NCI-H2107 treated with DMSO at 0.1 percent for 48 hours (cell line): ENCODE data around the gene SATB2.

ENCODE experiments used
- DNase-seq: peaks from one replicate; lab custom pipeline; 2025; ENCODE audit not compliant: unreplicated experiment; lab: John Stamatoyannopoulos, UW

The SATB2 gene

DNA sequence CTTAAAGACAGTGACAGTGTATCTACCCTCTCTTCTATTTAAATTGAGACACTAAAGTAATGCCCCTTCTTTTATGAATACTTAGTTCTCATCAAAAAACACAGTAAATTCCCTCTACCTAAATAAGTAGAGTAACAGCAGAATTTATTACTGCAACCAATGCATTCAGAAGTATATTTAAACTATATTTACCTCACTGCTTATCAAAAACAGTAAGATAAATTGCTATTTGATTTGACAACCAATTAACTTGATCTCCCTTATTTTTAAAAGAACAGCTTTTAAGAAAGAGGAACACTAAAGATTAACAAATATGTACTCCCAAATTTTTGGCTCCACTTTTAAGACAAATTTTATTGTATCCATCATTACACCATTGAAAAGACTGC, 4.8 kb downstream of the SATB2 start:
- no peak for DNase-seq

DNA sequence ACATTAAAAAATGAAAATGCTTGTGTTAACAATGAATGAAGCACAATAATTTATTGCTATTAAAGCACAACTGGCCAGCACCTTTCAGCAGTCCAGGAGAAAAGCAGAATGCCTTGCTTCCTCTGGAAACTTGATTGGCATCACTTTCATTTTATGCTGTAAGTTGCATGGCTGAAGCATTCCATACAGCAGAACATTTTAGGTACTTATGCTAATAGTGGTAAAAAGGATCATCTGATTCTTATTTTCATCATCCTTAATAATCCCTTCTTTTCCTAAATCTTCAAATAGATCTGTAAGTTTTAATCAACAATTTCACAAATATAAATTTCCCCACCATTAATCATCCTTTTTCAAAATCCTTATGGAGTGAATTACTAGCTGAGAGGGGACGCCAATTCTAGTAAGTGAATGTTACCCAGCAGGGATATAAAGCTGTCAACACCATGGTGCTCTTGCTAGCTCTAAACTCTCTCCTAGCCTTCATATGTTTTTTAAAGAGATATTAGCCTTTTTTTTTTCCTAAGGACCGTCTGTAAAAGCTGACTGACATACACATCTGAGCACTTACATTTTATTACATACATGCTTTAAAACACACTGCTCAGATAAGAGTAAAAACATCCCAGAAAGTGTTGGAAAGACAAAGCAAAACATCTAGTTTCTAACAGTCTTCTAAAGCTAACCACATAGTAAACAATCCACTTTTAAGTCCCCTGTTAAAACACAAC, 5.3 kb downstream of the SATB2 start:
- DNase-seq = peak; percentile 62

DNA sequence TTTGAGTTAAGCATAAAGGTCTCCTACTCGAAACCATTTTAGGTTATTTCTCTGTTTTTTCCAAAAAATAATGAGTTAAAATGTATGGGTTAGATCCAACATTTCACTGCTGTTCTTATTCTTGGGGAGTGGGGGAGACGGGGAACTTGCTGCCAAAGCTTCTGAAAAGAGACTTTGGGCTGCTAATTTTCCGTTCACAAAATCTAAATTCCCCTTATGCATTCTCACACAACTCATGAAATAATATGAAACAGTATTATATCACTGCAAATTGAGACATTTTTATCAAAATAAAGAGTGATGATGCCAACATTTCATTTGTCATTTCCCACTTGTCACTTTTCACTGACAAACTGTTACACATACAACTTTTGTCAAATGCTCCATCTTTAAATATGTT, 7.8 kb downstream of the SATB2 start:
- DNase-seq = no peak

DNA sequence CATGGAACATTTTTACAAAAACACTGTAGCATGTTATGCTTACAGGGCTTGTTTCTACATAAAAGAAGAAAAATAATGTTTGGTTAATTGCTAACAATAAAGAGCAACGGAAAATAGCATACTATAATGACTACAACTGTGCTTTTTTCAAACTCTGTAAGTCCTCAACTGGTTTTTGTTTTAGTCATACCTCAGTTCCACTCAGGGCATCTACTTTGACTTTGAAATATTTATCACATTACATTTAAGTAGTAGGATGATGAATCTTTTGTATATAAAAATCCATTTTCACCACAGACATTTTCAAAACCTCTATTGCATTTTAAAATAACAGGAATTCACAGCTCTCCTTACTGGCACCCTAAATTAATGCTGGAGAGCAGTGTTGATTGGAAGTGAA, 8.3 kb downstream of the SATB2 start:
- DNase-seq = no peak

DNA sequence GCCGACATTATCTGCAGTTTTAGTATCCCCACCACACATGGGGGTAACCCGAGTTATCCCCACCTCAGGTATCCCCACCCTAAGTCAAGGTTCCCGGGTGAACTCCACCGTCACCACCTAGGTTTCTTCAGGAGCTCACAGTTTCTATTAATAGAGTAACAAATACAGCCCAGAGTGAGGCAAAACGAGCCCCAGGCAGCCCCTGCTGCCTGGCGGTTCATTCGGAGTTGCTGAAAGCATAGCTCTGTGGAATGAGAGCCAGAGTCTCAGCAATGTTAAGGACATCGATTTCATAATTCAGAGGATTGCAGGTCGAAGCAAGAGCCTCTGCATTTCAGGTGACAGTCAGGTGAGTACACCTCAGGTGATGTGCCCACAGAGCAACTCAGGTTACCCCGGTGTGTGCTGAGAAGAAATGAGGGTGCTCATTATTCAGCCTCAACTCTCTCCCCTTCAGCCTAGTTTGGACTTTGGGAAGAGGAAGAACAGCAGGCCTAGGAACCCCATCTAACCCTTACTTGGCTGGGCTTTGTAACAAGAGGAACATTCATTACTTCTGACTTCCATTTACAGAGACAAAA, 10.7 kb downstream of the SATB2 start:
- peak; percentile 39 for DNase-seq

DNA sequence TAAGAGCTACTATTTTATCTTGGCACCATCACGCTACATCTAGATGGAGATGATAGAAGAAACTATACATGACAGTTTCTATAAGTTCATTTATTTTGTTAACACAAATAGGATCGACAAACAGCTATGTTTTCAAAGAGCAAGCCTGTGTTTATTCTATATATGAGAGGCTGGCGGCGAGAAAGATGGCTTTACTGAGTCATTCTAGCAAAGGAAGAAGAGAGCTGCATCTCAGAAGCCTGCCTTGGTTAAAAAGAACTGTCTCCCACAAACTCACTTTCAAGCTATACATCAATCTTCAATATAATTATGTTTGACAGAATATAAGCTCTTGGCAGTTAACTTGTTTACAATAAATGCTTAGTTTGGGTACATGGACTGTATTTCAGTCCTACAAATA, 13.0 kb downstream of the SATB2 start:
- no peak for DNase-seq

DNA sequence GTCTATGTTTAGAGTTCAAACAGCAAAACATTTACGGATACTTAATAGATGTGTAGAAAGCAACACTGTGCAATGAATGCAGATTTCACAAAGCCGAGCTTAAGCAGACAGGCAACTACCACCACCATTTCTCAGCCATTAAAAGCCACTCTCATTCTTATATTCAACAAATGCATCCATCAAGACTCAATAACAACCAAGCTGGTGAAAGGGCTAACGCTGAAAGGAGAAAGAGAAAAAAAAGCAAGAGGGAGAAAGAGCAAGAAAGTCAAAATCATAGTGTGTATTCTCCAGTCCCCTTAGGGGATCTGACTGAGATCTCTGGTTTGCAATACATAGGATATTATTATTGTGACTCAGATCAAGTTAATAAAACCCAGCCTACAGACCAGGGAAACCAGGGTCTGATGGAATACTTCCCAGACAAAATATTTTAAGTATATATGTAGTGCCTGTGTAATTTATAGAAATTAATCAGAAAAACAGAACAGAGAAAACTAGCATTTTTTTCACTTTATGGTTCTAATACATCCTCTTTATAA, 14.1 kb downstream of the SATB2 start:
- DNase-seq = no peak

DNA sequence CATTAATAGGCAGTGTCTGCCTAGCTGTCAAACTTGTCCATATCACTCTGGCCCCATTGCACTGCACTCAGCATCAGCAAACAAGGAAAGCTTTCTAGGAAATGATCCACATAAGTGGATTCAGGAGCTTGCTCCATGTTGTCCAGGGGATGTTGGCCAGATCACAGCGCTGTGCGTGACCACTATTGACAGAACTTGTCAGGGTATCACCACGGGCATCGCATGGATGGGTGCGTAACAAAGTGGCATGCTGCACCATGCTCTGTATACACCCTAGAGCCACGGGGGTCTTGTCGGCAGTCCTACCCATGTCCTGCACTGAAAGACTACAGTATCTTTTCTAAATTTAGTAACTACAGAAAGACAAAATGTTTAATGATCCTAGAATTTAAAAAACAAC, 15.6 kb downstream of the SATB2 start:
- no peak for DNase-seq

DNA sequence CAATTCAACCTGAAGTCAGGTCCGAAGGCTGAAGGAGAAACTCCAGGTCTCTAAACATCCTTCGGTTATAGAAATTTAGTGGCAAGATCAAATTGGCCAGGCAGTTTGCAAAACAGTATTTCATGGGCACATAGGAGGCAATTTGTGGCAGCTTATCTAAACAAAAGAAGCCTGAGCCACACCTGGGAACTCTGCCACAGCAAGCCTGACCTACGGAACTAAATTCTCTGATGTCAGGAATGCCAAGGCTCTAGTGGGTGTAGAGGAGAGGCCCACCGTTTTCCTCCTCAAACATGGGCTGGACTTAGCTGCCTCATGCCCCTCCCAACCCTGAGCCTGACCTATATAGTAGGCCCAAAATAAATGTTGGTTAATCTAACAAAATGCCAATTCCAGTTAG, 16.0 kb downstream of the SATB2 start:
- no peak for DNase-seq

DNA sequence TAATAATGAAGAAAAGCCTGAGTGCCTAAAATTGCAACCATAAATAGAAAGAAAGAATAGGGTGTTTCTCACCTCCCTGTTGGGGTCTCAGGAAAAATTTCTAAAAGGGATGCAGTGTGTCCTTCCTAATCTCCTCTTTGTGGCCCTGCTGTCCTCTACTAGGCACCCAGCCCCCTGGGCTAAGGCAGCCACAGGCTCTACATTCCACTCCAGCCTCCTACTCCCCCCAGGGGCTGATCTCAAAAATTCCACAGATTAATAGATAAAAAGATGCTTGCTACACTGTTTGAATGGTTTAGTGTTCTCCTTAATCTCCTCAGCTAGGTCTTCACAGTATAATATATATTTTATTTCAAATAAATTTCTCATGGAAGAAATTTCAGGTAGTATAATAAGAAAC, 17.6 kb downstream of the SATB2 start:
- no peak for DNase-seq

DNA sequence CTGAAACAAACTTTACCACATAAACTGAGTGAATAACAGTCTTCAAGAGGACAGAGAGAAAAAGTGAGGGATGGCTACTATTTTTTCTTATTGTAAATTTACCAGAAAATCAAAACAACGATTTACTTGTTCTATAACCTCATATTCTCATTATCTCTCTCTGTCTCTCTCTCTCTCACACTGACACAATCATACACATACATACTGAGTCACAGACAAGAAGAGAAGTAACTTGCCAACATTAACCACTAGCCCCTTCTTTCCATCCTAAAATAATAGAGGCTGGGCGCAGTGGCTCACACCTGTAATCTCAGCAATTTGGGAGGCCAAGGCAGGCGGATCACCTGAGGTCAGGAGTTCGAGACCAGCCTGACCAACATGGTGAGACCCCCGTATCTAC, 18.2 kb downstream of the SATB2 start:
- DNase-seq = no peak

DNA sequence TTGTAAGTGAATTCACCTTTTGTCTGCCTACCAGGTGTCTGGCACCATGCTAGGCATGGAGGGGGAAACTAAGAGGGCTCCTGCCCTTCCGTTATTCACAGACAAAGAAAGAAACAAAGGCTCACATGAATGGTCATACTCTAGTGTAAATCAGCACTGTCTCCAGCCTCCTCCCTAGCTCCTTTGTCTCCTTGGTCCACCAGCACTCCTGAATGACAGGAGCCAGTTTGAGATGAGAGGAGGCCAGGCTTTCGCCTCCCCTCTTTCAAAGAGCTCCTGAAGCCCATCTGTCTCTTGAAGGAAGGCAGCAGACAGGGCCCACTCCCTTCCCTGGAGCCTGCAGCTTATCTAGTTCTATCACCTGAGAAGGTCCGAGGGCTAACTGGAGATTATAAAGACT, 18.7 kb downstream of the SATB2 start:
- DNase-seq = peak; percentile 50

DNA sequence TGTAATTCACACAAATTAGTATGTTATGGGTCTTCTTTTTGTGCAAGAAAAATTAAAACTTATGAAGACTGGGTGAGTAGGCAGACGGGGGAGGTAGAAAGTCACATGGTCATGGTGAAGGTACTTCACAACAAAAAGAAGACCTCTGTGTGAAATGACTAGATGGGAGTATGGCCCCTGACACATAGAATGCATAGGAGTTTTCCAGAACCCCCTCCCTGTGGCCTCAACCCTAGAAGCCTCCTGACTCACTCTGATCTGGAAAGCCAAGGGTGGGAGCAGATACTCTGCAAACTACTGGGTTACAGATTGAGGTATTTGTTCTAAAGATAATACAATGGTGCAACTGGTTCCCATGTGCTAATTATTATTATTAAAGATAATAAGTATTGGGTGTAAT, 23.2 kb downstream of the SATB2 start:
- DNase-seq = no peak

DNA sequence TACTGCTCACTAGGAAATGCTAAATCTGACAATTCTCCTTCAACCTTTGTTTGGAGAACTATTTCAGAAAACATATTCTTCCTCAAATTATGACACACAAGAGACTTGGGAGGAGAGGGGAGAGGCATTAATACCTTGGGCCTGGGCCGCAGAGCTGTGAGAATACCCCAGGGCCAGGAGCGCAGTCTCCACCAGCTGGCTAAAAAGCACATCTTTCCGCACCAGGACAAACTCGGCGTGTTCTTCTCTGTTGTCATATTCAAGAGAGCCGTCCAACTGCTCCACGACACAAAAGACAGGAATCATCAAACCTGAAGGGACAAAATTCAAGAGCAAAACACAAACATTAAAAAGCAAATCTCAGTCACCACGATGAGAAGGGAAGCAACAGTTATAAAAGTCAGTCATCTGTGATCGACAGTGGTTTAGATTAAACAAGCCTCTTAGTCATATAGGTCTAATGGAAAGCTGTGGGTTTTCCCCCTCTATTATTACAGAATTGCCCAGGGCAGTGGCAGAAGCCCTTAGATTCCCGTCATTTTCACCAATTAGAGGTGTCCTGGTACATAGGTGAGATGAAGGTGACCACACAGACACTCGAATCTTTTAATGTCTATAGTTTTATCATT, 24.4 kb downstream of the SATB2 start:
- no peak for DNase-seq

DNA sequence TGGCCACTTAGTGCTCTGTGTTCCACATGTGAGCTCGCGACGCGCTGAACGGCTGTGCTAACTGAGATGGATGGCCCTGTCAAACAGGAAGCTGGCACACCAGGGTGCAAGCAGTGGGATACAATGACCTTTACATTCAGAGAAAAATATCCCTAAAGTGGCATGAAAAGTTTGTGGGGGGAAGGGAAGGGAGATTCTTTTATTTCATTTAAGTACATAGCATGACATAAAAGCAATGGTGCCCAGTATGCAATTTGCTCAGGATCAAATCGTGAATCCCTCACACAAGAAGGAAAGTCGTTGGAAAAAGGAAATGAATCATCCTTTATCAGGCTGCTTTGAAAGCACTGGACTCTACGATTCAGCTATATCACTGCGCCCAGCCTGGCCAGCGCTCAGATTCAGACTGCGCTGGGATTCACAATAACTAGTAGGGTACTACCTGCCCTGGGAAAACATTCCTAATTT, 26.0 kb downstream of the SATB2 start:
- no peak for DNase-seq

DNA sequence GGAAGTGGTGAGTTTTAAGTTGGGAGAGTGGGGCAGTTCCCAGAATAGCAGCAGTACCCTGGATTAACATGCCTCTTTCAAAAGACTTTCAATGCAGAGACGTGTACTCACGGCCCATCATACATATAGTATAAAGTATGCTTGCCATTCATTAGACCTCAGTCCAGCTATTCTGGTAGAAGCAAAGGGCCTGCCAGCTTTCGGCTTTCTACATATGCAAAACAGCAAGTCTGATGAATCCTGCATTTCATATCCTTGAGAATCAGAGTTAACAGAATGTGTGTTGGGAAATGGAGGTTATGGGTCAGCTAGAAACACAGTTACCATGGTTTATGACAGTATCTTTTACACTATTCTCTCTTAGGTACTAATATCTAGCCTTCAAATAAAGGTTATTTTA, 27.5 kb downstream of the SATB2 start:
- DNase-seq = no peak

DNA sequence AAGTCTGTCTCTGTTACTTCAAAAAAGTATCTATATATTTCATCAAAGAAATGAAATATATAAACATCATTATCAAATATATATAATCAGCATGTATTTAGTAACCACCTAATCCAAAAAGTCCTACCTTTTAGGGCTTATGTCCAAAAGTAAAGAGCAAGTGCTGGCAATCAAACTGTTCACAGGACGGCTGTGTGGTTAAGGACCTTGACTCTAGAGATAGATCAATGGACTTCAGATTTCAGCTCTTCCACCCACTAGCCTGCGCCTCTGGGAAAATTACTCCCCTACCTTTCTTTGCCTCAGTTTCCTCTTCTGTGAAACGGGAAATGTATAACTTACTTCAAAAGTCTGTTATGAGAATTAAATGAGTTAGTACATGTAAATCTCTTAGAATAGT, 29.4 kb downstream of the SATB2 start:
- no peak for DNase-seq

DNA sequence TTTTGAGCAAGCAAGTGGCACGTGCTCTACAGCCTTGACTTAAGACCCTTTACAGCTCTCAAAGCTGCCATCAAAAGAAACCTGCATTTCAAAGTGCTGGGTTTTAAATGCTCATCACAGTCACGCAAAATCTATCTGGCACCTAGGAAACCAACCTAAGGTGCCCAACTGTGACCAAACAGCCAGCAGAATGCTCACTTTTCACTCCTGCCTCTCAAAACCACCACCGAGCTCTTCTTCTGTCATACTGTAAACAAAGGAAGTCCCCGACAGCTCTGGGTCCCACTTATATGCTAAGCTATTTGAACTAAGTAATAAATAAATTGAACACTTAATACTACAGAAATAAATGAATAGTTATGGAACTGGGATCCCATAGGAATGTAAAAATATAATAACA, 33.6 kb downstream of the SATB2 start:
- DNase-seq = no peak

DNA sequence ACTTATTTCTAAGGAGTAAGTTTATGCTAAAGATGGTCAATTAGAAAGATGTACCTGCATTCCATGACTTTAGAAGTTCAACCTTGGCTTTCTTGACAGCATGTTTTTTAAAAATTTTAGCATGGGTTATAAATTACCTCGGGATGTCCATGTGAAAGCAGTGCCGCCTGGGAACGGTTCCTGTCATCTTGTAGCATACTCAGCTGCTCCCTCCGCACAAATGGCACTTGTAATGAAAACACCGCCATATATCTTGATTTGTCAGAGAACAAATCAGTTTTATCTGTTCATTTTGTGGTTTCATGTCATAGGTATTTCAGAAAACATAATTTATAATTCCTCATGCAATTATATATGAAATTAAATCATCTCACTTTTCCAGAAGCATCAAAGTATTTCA, 38.3 kb downstream of the SATB2 start:
- no peak for DNase-seq

DNA sequence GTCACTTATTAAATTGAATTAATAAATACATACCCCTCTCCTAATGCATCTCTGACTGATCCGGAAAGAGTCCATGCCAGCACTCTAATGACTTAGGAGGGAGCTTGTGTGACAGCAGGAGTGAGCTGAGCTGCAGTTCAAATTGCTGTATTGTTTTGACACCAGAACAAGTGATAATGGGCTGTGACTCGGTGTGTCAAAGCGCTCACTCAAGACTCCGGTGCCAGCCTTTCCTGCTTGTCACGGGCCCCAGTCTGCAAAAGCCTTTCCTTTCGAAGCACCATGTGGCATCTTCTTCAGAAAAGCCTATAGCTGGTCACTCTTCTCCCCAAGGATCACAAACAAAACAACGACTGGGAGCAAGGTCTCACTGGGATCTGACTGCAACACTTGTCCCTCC, 43.3 kb downstream of the SATB2 start:
- no peak for DNase-seq

DNA sequence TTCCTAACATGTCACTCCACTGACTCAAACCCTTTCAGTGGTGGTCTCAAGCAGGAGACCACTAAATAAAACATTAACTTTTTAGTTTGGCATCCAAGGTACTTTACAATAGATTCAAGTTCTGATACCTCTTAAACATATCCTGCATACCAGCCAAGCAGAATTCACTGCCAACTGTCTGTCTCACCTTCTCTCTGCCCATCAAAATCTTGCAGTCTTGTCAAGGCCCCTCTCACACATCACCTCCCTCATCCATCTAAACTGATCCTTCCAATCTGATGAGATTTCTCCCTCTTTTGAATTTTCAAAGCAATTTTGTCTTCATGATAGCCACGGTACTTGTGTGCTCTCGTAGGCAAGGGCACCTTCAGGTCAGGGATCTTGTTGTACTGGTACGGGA, 43.7 kb downstream of the SATB2 start:
- no peak for DNase-seq

DNA sequence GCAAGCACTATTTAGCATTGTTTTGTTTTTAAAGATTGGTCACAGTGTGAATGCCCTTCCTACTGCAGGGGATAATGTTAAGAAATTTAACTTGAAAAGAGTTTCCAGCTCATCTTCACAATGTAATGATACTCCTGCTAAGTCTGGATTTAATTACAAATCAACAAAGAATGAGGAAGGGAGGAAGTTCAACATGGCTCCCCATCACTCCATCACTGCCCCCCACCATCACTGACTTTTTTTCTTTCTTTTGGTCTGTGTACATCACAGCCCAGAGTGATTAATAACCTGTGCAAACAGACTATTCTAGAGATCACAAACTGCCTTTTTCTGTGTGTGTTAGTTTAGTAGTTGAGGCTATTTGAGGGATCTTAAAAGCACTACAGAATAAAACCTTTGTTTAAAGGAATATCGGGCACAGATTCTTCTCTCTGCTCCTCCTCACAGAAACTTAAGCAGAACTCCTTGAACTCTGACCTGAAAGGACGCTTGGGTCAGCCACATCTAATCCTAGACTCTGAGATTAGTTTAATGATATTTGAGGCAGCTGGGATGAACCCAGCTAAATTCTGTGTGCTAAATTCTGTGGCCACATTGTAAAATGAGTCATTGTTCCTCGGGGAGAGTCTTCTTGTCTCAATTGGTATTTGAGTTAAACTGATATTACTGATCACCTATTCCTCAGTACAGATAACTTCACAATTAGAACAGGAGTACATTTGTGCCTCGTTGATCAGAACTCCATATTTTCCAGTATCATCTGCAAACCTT, 47.8 kb downstream of the SATB2 start:
- no peak for DNase-seq
